Natural killer cell (primary cell): ENCODE measurements around the gene PLD1. TPM values are rescaled to one million over a fixed set of nuclear protein-coding genes. Genes with fewer than 3 reads are reported as not detected.

ENCODE experiments used
- ATAC-seq, 3 donors: fragments of 150-1000 bp in 2 of 3; fragments of 200-7000 bp in 1 of 3; cut with Tn5 transposase; 1 replicate in 1 of 3; 2 replicates in 2 of 3; pipeline ENCODE4 v1.10.0; 2021; ENCODE audit warnings: mild to moderate bottlenecking in 2 of 3, moderate library complexity in 2 of 3
- DNase-seq, 2 donors: peaks; one replicate each; pipeline versions ENCODE4 v3.0.0 to v3.0.0-alpha.2; 2013 to 2021; ENCODE audit warnings: mixed read lengths in 1 of 2
- H3K27ac ChIP-seq: one replicate; pipeline ENCODE4 v1.5.1; 2013; ENCODE audit warnings: mild to moderate bottlenecking, low read length
- H3K27me3 ChIP-seq: one replicate; pipeline ENCODE4 v1.6.1; 2013; ENCODE audit warnings: low read length; ENCODE audit not compliant: control insufficient read depth, insufficient read depth
- H3K36me3 ChIP-seq: one replicate; pipeline ENCODE4 v1.6.1; 2013; ENCODE audit warnings: low read length; ENCODE audit not compliant: control insufficient read depth, insufficient read depth
- H3K4me1 ChIP-seq: one replicate; pipeline ENCODE4 v1.6.1; 2013; ENCODE audit warnings: low read length; ENCODE audit not compliant: control insufficient read depth, insufficient read depth
- H3K4me3 ChIP-seq: one replicate; pipeline ENCODE4 v1.5.1; 2013; ENCODE audit warnings: low read length
- H3K9me3 ChIP-seq: one replicate; pipeline ENCODE4 v1.6.1; 2013; ENCODE audit warnings: low read length; ENCODE audit not compliant: control insufficient read depth, insufficient read depth
- H3K27ac Mint-ChIP-seq, 2 donors: one replicate each; pipeline ENCODE4 v1.8.0; 2022; ENCODE audit warnings: mild to moderate bottlenecking in 2 of 2, mixed read lengths in 2 of 2, moderate library complexity in 1 of 2
- H3K27me3 Mint-ChIP-seq, 2 donors: one replicate each; pipeline ENCODE4 v1.8.0; 2022; ENCODE audit warnings: low read depth in 2 of 2, mixed read lengths in 2 of 2
- H3K36me3 Mint-ChIP-seq: one replicate; pipeline ENCODE4 v1.8.0; 2022; ENCODE audit warnings: mixed read lengths
- H3K4me1 Mint-ChIP-seq, 2 donors: one replicate each; pipeline ENCODE4 v1.8.0; 2022; ENCODE audit warnings: mixed read lengths in 2 of 2
- H3K4me3 Mint-ChIP-seq: one replicate; pipeline ENCODE4 v1.8.0; 2022; ENCODE audit warnings: mild to moderate bottlenecking, moderate library complexity, mixed read lengths
- H3K9me3 Mint-ChIP-seq, 2 donors: one replicate each; pipeline ENCODE4 v1.8.0; 2022; ENCODE audit warnings: mixed read lengths in 2 of 2
- WGBS: methylation state at CpG from one replicate; pipeline ENCODE4 v1.1.7; 2013; ENCODE audit warnings: missing lambda C conversion rate; ENCODE audit not compliant: insufficient coverage; 5-methylcytosine and 5-hydroxymethylcytosine counted together
- intact Hi-C: fragments of 100-400 bp; cut with micrococcal nuclease; formaldehyde crosslinking; loops from one replicate; pipeline ENCODE4 v1.14.2; 2022
- total RNA-seq, 4 donors: library from RNA; stranded (reverse); fragments of 120-200 nt in 1 of 4; gene quantifications; one replicate each; pipeline versions ENCODE4 v1.2.3 to v1.2.4, GENCODE V29; 2013 to 2022
- TF ChIP-seq, protein P1 (sequence below): fragments of 200-600 bp; IDR thresholded peaks from one replicate; pipeline ENCODE4 v1.8.0; 2022; ENCODE audit warnings: antibody characterized with exemption

Gene PLD1
- total RNA-seq, 3 donors from 2014 or later (not counting 1 experiment from before 2014, with no cell fraction given): 13.2 to 26.3 (median 17.1) TPM

DNA sequence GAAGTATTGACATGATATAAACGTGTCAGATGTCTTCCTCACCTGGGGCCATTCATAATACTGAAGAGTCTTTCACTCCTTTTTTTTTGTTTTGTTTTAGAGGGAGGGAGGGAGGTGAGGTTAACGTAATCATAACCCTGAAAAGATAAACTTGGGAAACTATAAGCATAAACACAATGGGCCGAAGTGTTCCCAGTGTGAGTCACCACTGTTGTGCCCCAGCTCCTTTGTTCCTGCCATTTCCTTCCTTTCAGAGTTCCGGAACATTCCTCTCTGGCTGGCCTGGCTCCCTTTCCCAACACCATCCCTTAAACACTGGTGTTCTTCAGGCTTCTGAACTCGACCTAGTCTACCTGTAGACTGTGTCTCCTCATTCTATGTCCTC, 18.6 kb downstream of the PLD1 start:
- Mint-ChIP-seq H3K27me3 (no peaks in the 10 kb centered on the region), H3K36me3 (no peaks in the 10 kb centered on the region), H3K9me3 (no peaks in the 10 kb centered on the region), H3K4me1 (peaks cover 7 to 11% of the 10 kb centered on the region in 2 donors), H3K4me3 (no peak overlapping the region), H3K27ac (no peak overlapping the region)
- Histone ChIP-seq H3K27me3 (no peaks in the 10 kb centered on the region), H3K4me1 (no peaks in the 10 kb centered on the region), H3K27ac (no peak overlapping the region), H3K9me3 (no peaks in the 10 kb centered on the region), H3K4me3 (no peak overlapping the region), H3K36me3 (no peaks in the 10 kb centered on the region)
- TF ChIP-seq, protein P1, sequence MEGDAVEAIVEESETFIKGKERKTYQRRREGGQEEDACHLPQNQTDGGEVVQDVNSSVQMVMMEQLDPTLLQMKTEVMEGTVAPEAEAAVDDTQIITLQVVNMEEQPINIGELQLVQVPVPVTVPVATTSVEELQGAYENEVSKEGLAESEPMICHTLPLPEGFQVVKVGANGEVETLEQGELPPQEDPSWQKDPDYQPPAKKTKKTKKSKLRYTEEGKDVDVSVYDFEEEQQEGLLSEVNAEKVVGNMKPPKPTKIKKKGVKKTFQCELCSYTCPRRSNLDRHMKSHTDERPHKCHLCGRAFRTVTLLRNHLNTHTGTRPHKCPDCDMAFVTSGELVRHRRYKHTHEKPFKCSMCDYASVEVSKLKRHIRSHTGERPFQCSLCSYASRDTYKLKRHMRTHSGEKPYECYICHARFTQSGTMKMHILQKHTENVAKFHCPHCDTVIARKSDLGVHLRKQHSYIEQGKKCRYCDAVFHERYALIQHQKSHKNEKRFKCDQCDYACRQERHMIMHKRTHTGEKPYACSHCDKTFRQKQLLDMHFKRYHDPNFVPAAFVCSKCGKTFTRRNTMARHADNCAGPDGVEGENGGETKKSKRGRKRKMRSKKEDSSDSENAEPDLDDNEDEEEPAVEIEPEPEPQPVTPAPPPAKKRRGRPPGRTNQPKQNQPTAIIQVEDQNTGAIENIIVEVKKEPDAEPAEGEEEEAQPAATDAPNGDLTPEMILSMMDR: no peak
- 92% methylated on average over 5 of the region's 5 CpGs for WGBS
- intact Hi-C loops: no loop called here
- no peak for ATAC-seq
- DNase-seq: no peak

DNA sequence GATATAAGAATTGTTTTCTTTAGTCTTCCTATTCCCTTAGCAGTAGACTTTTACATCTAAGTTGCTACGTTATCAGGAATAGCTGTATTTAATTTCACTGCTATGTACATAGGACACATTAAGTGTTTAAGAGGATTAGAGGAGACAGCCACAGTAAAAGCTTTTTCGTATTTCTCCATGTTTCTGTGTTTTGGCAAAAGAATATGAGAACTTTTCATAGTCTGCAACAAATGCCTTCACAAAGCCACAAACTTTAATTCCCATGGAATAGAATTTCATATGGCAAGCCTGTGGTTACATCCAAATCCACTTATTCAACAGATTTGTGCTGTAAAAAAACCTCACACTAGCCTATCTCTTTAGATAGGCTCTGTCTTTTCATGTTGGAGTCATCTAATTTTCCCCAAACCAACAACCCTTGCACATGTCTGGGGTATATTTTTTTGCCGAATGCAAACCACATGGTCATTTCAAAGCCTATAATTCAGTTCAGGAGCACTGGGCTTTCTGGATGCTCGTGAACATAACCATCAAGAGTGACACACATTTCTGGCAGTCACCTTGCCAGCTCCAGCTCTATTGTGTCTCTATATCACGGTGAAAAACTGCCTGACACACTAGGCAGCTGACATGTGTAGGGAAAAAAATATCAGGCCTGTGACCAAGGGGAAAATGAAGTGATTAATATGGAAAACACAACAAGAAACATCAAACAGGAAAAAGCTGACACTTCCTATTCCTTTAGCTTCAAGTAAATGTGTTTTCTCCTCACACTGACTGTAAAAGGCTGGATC, 19.2 kb downstream of the PLD1 start:
- 41% methylated on average over 2 of the region's 5 CpGs for WGBS
- Mint-ChIP-seq H3K4me3 (no peak overlapping the region), H3K9me3 (no peaks in the 10 kb centered on the region), H3K27ac (no peak overlapping the region), H3K27me3 (no peaks in the 10 kb centered on the region), H3K4me1 (peaks cover 7 to 11% of the 10 kb centered on the region in 2 donors), H3K36me3 (no peaks in the 10 kb centered on the region)
- H3K27me3 ChIP-seq: no peaks in the 10 kb centered on the region
- no peak overlapping the region for H3K4me3 ChIP-seq
- no peaks in the 10 kb centered on the region for H3K36me3 ChIP-seq
- DNase-seq (no peak), ATAC-seq (no peak)
- intact Hi-C loops: no loop called here
- no peaks in the 10 kb centered on the region for H3K4me1 ChIP-seq
- no peak overlapping the region for H3K27ac ChIP-seq
- TF ChIP-seq, protein P1: no peak
- H3K9me3 ChIP-seq: no peaks in the 10 kb centered on the region

DNA sequence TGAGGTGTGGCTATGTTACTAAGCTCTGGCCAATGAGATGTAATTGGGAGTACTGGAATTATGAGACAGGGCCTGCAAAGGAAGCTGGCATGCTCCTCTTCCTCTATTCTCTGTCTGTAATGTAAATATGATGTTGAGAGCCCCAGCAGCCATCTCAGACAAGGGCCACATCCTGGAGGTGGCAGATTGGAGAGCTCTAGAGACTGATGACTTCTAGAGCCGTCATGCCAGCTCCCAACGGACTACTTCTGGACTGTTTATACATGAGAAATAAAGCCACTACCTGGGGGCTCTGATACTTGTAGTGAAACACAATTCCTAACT, 19.7 kb downstream of the PLD1 start:
- TF ChIP-seq, protein P1: no peak
- no peak overlapping the region for H3K4me3 Mint-ChIP-seq
- H3K9me3 ChIP-seq: no peaks in the 10 kb centered on the region
- H3K4me3 ChIP-seq: no peak overlapping the region
- no peaks in the 10 kb centered on the region for H3K4me1 ChIP-seq
- no peaks in the 10 kb centered on the region for H3K27me3 ChIP-seq
- ATAC-seq (no peak), DNase-seq (no peak)
- H3K36me3 ChIP-seq: no peaks in the 10 kb centered on the region
- no peaks in the 10 kb centered on the region for H3K9me3 Mint-ChIP-seq
- intact Hi-C loops: no loop called here
- peaks cover 7 to 11% of the 10 kb centered on the region in 2 donors for H3K4me1 Mint-ChIP-seq
- H3K27me3 Mint-ChIP-seq: no peaks in the 10 kb centered on the region
- 93% methylated on average over 2 of the region's 2 CpGs for WGBS
- H3K27ac Mint-ChIP-seq: no peak overlapping the region
- no peaks in the 10 kb centered on the region for H3K36me3 Mint-ChIP-seq
- no peak overlapping the region for H3K27ac ChIP-seq
